ENCODE data around the gene MLLT3.

GRCh38 chr9:20550326-20550725 is 72.0 kb downstream of the MLLT3 start:
- TF ChIP-seq, protein P1, sequence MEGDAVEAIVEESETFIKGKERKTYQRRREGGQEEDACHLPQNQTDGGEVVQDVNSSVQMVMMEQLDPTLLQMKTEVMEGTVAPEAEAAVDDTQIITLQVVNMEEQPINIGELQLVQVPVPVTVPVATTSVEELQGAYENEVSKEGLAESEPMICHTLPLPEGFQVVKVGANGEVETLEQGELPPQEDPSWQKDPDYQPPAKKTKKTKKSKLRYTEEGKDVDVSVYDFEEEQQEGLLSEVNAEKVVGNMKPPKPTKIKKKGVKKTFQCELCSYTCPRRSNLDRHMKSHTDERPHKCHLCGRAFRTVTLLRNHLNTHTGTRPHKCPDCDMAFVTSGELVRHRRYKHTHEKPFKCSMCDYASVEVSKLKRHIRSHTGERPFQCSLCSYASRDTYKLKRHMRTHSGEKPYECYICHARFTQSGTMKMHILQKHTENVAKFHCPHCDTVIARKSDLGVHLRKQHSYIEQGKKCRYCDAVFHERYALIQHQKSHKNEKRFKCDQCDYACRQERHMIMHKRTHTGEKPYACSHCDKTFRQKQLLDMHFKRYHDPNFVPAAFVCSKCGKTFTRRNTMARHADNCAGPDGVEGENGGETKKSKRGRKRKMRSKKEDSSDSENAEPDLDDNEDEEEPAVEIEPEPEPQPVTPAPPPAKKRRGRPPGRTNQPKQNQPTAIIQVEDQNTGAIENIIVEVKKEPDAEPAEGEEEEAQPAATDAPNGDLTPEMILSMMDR (IDR thresholded peaks at IDR 0.05) = no peak
- TF ChIP-seq POLR2A (IDR thresholded peaks at IDR 0.05) = no peak

Data from testis (tissue), 2 donors.